ENCODE data around the gene CFAP47. TPM values are rescaled to one million over a fixed set of nuclear protein-coding genes. Genes with fewer than 3 reads are reported as not detected.
"Not testable (repeated sequence)": the region's sequence is repeated elsewhere in the genome, so short reads cannot be mapped to it uniquely, and the experiment has no call there.

CFAP47 gene
- total RNA-seq, 4 donors from 2014 or later: not detected

DNA sequence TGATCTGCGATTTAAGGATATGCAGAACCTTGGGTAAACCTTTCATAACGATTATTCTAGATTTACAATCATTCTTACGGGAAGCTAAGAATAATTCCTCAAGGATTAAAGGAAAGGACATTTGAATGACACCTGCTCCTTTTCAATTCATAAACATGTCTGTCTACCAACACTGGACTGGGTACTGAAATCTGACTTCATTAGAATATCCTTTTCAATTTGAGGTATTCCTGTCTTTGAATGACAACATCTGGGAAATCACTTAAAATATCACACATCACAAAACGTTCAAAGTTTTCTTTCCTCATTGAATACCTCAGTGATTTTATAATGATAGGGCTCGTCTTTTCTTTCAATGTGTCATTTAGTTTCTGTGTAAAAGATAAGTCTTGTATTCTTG, 87.7 kb downstream of the CFAP47 start:
- no peaks in the 10 kb centered on the region for H3K9me3 ChIP-seq
- H3K4me3 ChIP-seq: no peak overlapping the region
- WGBS: 47% methylated on average over 5 of the region's 5 CpGs
- no peaks in the 10 kb centered on the region for H3K36me3 ChIP-seq
- H3K4me1 ChIP-seq: no peaks in the 10 kb centered on the region
- no peak for DNase-seq (ENCODE audit: low spot score in 2 of 2)
- H3K27ac ChIP-seq: no peak overlapping the region
- H3K27me3 ChIP-seq: no peaks in the 10 kb centered on the region
- no peak for TF ChIP-seq CTCF (IDR thresholded peaks at IDR 0.05)
- TF ChIP-seq POLR2AphosphoS5 (IDR thresholded peaks at IDR 0.05): no peak
- no peak for TF ChIP-seq POLR2A (IDR thresholded peaks at IDR 0.05)
- TF ChIP-seq EP300 (IDR thresholded peaks at IDR 0.05): no peak

DNA sequence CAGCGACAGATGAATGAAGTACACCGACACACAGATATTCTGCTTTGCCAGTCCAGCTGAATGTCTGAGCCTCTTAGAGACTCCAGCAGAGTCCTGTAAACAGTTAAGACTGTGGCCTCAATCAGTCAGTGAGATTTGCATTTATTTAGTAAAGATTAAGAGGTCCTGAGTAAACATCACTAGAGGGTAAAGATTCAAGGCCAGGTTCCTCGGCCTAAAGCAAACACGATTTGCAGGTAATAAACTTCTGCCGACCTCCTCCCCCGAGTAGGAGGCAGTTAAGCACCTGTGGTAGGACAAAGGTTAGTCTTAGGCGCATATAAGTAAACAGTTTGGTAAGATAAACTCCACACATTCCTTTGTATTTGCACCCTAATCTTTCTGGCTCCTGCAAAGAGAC, 99.6 kb downstream of the CFAP47 start:
- no peaks in the 10 kb centered on the region for H3K9me3 ChIP-seq
- no peaks in the 10 kb centered on the region for H3K27me3 ChIP-seq
- H3K4me1 ChIP-seq: no peaks in the 10 kb centered on the region
- no peak for TF ChIP-seq POLR2AphosphoS5 (IDR thresholded peaks at IDR 0.05)
- no peak for TF ChIP-seq CTCF (IDR thresholded peaks at IDR 0.05)
- no peak for TF ChIP-seq POLR2A (IDR thresholded peaks at IDR 0.05)
- no peak for TF ChIP-seq EP300 (IDR thresholded peaks at IDR 0.05)
- no peak overlapping the region for H3K27ac ChIP-seq
- no peak for DNase-seq (ENCODE audit: low spot score in 2 of 2)
- 54% methylated on average over 7 of the region's 7 CpGs for WGBS
- H3K4me3 ChIP-seq: no peak overlapping the region
- H3K36me3 ChIP-seq: no peaks in the 10 kb centered on the region

- Histone ChIP-seq H3K27me3 (no peaks in the 10 kb centered on the region), H3K27ac (no peak overlapping the region), H3K4me1 (no peaks in the 10 kb centered on the region), H3K9me3 (no peaks in the 10 kb centered on the region), H3K4me3 (no peak overlapping the region), H3K36me3 (no peaks in the 10 kb centered on the region)
- DNase-seq (ENCODE audit: low spot score in 2 of 2): no peak
- TF ChIP-seq POLR2AphosphoS5 (IDR thresholded peaks at IDR 0.05) (no peak), CTCF (IDR thresholded peaks at IDR 0.05) (no peak), EP300 (IDR thresholded peaks at IDR 0.05) (no peak), POLR2A (IDR thresholded peaks at IDR 0.05) (no peak)
- WGBS: 83% methylated on average over 2 of the region's 2 CpGs
Observed at GRCh38 chrX:36035550-36035949, 116.0 kb downstream of the CFAP47 start.

DNA sequence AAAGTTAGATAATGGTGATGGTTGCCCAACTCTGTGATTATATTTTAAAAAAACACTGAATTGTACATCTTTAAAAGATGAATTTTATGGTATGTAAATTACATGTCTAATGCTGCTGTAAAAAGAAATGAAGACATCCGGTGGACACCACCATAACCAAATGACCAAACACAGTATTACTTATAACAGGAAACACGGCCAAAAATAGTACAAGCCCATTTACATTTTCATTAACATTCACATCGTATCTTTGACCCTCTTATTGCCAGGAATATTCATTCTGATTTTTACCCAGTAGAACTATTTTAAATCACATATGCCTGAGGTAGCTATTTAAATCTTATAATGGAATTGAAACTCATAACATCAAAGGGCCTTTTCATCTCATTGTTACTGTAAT, 143.2 kb downstream of the CFAP47 start:
- Histone ChIP-seq H3K27me3 (no peaks in the 10 kb centered on the region), H3K36me3 (no peaks in the 10 kb centered on the region), H3K4me1 (no peaks in the 10 kb centered on the region), H3K4me3 (no peak overlapping the region), H3K9me3 (no peaks in the 10 kb centered on the region), H3K27ac (no peak overlapping the region)
- 68% methylated on average over 3 of the region's 3 CpGs for WGBS
- no peak for DNase-seq (ENCODE audit: low spot score in 2 of 2)
- TF ChIP-seq EP300 (IDR thresholded peaks at IDR 0.05) (no peak), POLR2AphosphoS5 (IDR thresholded peaks at IDR 0.05) (no peak), CTCF (IDR thresholded peaks at IDR 0.05) (no peak), POLR2A (IDR thresholded peaks at IDR 0.05) (no peak)

GRCh38 chrX:36071061-36071460, 151.5 kb downstream of the CFAP47 start:
- Histone ChIP-seq H3K27me3 (no peaks in the 10 kb centered on the region), H3K9me3 (no peaks in the 10 kb centered on the region), H3K27ac (no peak overlapping the region), H3K4me1 (no peaks in the 10 kb centered on the region), H3K36me3 (no peaks in the 10 kb centered on the region), H3K4me3 (no peak overlapping the region)
- 80% methylated on average over 2 of the region's 2 CpGs for whole genome bisulfite sequencing
- no peak for TF ChIP-seq POLR2A (IDR thresholded peaks at IDR 0.05)
- no peak for TF ChIP-seq EP300 (IDR thresholded peaks at IDR 0.05)
- no peak for TF ChIP-seq CTCF (IDR thresholded peaks at IDR 0.05)
- TF ChIP-seq POLR2AphosphoS5 (IDR thresholded peaks at IDR 0.05): no peak
- no peak for DNase-seq (ENCODE audit: low spot score in 2 of 2)

- not testable (repeated sequence) for DNase-seq (ENCODE audit: low spot score in 2 of 2); H3K9me3 ChIP-seq; H3K4me3 ChIP-seq; H3K27me3 ChIP-seq; H3K27ac ChIP-seq; H3K36me3 ChIP-seq; H3K4me1 ChIP-seq
- WGBS: 92% methylated on average over 5 of the region's 5 CpGs
Observed at GRCh38 chrX:36075009-36075408, 155.5 kb downstream of the CFAP47 start.

Measured in suprapubic skin (tissue), 4 donors.